Endothelial cell (in vitro differentiated cells): ENCODE data around the gene SHROOM1. TPM values are rescaled to one million over a fixed set of nuclear protein-coding genes. Genes with fewer than 3 reads are reported as not detected.
A peak's percentile ranks its signal among the peaks of the same experiment; 100 is the strongest.
"Not testable (repeated sequence)": the region's sequence is repeated elsewhere in the genome, so short reads cannot be mapped to it uniquely, and the experiment has no call there.

Experiments used
- DNase-seq: peaks from one replicate; pipeline ENCODE4 v3.0.0; 2021; ENCODE audit warnings: low spot score
- H3K27ac Mint-ChIP-seq: one replicate; pipeline ENCODE4 v1.8.0; 2021; ENCODE audit warnings: mixed read lengths, inconsistent platforms; ENCODE audit not compliant: unreplicated experiment
- H3K27me3 Mint-ChIP-seq: one replicate; pipeline ENCODE4 v1.8.0; 2021; ENCODE audit warnings: mild to moderate bottlenecking, moderate library complexity, mixed read lengths, inconsistent platforms; ENCODE audit not compliant: unreplicated experiment
- H3K36me3 Mint-ChIP-seq: one replicate; pipeline ENCODE4 v1.8.0; 2021; ENCODE audit warnings: mild to moderate bottlenecking, low read depth, mixed read lengths, inconsistent platforms; ENCODE audit not compliant: unreplicated experiment
- H3K4me1 Mint-ChIP-seq: one replicate; pipeline ENCODE4 v1.8.0; 2021; ENCODE audit warnings: mild to moderate bottlenecking, mixed read lengths, inconsistent platforms; ENCODE audit not compliant: unreplicated experiment
- H3K4me3 Mint-ChIP-seq: one replicate; pipeline ENCODE4 v1.8.0; 2021; ENCODE audit warnings: mild to moderate bottlenecking, mixed read lengths, inconsistent platforms; ENCODE audit not compliant: unreplicated experiment
- H3K9me3 Mint-ChIP-seq: one replicate; pipeline ENCODE4 v1.8.0; 2021; ENCODE audit warnings: mixed read lengths, inconsistent platforms; ENCODE audit not compliant: unreplicated experiment
- CTCF ChIP-seq: fragments of 200-600 bp; sonication (generic); IDR thresholded peaks from one replicate; pipeline ENCODE4 v1.5.0; 2021; ENCODE audit warnings: antibody characterized with exemption; ENCODE audit not compliant: unreplicated experiment
- total RNA-seq: library from RNA; stranded (reverse); fragmentation: NEBNext Ultra II Directional; extraction: Animal tissue kit (Norgen Biotek cat#: 25700); gene quantifications from one replicate; pipeline ENCODE4 v1.2.1, GENCODE V29; 2021; ENCODE audit not compliant: unreplicated experiment

SHROOM1 gene
- total RNA-seq, 1 donor from 2014 or later, result 5.6 TPM

DNA sequence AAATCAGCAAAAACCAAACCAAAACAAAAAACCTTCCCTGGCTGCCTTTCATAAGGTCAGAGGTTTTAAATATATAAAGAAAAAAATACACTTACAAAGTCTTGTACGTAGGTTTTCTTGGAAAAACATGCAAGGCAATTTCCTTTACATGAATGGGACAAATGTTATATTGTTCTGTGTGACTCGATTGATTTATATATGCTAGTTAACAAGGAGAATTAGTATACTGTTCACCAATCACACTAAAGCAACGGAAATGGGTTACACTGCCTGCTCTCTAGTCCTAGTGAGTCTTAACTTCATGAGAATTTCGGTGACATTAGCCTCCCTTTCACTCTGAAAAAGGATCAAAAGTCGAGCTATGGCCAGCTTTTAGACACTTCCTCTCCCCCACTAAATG lies 30.3 kb upstream of the SHROOM1 start:
- Mint-ChIP-seq H3K27me3 (peaks cover 4% of the 10 kb centered on the region), H3K4me1 (peaks cover 6% of the 10 kb centered on the region), H3K4me3 (no peak overlapping the region), H3K27ac (no peak overlapping the region), H3K9me3 (no peaks in the 10 kb centered on the region), H3K36me3 (no peaks in the 10 kb centered on the region)
- no peak for DNase-seq
- no peak for TF ChIP-seq CTCF

DNA sequence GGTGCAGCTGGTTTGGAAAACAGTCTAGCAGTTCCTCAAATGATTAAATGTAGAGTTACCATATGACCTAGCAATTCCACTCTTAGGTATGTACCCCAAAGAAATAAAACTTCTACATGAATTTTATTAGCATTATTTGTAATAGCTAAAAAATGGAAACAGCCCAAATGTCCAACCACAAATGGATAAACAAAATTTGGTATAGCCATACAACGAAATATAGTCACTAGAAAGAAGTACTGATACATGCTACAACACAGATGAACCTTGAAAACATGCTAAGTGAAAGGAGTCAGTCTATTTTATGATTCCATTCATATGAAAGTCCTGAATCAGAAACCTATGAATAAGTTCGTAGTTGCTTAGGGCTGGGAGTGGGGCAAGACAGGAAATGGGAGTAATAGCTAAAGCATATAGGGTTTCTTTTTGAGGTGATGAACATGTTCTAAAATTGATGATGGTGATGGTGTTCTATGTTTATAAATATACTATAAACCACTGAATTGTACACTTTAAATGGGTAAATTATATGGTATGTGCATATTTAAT lies 29.5 kb upstream of the SHROOM1 start:
- Mint-ChIP-seq H3K36me3 (no peaks in the 10 kb centered on the region), H3K4me1 (no peaks in the 10 kb centered on the region), H3K27ac (no peak overlapping the region), H3K27me3 (no peaks in the 10 kb centered on the region), H3K9me3 (no peaks in the 10 kb centered on the region), H3K4me3 (no peak overlapping the region)
- TF ChIP-seq CTCF, result no peak
- DNase-seq, result no peak

DNA sequence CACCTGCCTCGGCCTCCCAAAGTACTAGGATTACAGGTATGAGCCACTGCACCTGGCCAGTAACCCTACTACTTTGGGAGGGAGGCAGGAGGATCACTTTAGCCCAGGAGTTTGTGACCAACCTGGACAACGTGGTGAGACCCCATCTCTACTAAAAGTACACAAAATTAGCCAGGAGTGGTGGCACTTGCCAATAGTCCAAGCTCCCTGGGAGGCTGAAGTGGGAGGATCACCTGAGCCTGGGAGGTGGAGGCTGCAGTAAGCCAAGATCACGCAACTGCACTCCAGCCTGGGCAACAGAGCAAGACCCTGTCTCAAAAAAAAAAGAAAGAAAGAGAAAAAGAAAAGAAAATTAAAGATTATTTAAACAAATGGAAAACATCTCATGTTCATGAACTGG lies 25.6 kb upstream of the SHROOM1 start:
- H3K27ac Mint-ChIP-seq, result no peak overlapping the region
- TF ChIP-seq CTCF, result no peak
- DNase-seq, result no peak
- H3K4me1 Mint-ChIP-seq, result peaks cover 5% of the 10 kb centered on the region
- no peak overlapping the region for H3K4me3 Mint-ChIP-seq
- H3K27me3 Mint-ChIP-seq, result peaks cover 1% of the 10 kb centered on the region
- H3K9me3 Mint-ChIP-seq, result no peaks in the 10 kb centered on the region
- no peaks in the 10 kb centered on the region for H3K36me3 Mint-ChIP-seq

- not testable (repeated sequence) for DNase-seq, H3K9me3 Mint-ChIP-seq, H3K4me3 Mint-ChIP-seq, H3K27me3 Mint-ChIP-seq, H3K36me3 Mint-ChIP-seq, H3K4me1 Mint-ChIP-seq
- H3K27ac Mint-ChIP-seq, result peak overlapping the region; percentile 32
Observed at GRCh38 chr5:132854992-132855391, 24.5 kb upstream of the SHROOM1 start.

- Mint-ChIP-seq H3K4me1 (peaks cover 5% of the 10 kb centered on the region), H3K36me3 (no peaks in the 10 kb centered on the region), H3K27ac (peak overlapping the region; percentile 86), H3K27me3 (peaks cover 3% of the 10 kb centered on the region), H3K9me3 (no peaks in the 10 kb centered on the region), H3K4me3 (no peak overlapping the region)
- no peak for DNase-seq
- TF ChIP-seq CTCF, result no peak
Observed at GRCh38 chr5:132854301-132854700, 23.9 kb upstream of the SHROOM1 start.
